Measurements from ENCODE around the gene BAHCC1.

DNA sequence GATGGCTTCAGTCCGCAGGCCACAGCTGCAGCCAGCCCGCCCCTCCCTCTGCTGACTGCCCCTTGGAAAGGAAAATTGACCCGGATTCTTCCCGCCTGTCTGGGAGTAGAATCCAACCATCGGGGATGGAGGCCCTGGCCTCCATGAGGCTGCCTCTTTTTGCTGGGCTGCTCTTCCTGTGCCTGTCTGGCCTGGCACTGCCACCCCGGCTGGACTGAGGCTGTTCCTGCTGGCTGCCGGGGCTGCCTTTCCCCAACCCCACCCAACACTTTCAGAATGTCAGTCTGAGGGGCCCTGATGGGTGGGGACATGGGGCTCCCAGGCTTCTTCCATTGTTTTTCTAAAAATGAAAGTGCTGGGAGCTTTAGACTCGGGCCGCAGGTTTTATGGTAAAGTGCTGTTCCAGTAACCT lies 7.3 kb downstream of the BAHCC1 start:
- no peak for TF ChIP-seq CTCF (IDR thresholded peaks at IDR 0.05 in 2 of 3, conservative IDR thresholded peaks at IDR 0.05 in 1 of 3; ENCODE audit: insufficient read depth in 2 of 3, low read depth in 1 of 3, low read length in 3 of 3)
- no peak for TF ChIP-seq CCNT2 (IDR thresholded peaks at IDR 0.05; ENCODE audit: borderline replicate concordance, extremely low read depth, insufficient read length, low read depth, low read length)
- no peak for TF ChIP-seq ZBTB33 (CRISPR knock-in tag; IDR thresholded peaks at IDR 0.05)
- TF ChIP-seq NRF1 (conservative IDR thresholded peaks at IDR 0.05 in 1 of 2, IDR thresholded peaks at IDR 0.05 in 1 of 2) = no peak
- TF ChIP-seq POLR2A (conservative IDR thresholded peaks at IDR 0.05) = no peak
- no peak for TF ChIP-seq EP300 (IDR thresholded peaks at IDR 0.05; ENCODE audit: low read length)
- TF ChIP-seq PTRF (tag; IDR thresholded peaks at IDR 0.05) = no peak
- TF ChIP-seq ZNF174 (CRISPR knock-in tag; IDR thresholded peaks at IDR 0.05) = no peak
